Upper lobe of left lung (tissue), 4 donors: Measurements from ENCODE around the gene UBASH3B.

Experiments
- CTCF ChIP-seq, 6 experiments: fragments of 450-650 bp in 4 of 6; fragments of 200-600 bp in 2 of 6; sonication (generic) in 2 of 6; IDR thresholded peaks; one replicate each; pipeline ENCODE4 v1.5.1; 2016 to 2019; ENCODE audit warnings: antibody characterized with exemption in 6 of 6
- POLR2A ChIP-seq, 4 donors: fragments of 450-650 bp; IDR thresholded peaks; one replicate each; pipeline ENCODE4 v1.5.1; 2016 to 2017; ENCODE audit warnings: antibody characterized with exemption in 4 of 4, mild to moderate bottlenecking in 2 of 4
- POLR2AphosphoS5 ChIP-seq, 2 donors: sonication (generic); formaldehyde crosslinking; IDR thresholded peaks; one replicate each; pipeline ENCODE4 v1.5.1; 2017; ENCODE audit warnings: antibody characterized with exemption in 2 of 2

- no peak for TF ChIP-seq CTCF (IDR thresholded peaks at IDR 0.05)
- peak in 1 of 4 donors; percentile 37 for TF ChIP-seq POLR2A (IDR thresholded peaks at IDR 0.05)
- TF ChIP-seq POLR2AphosphoS5 (IDR thresholded peaks at IDR 0.05) = no peak
Observed at GRCh38 chr11:122746050-122746478, 90.5 kb downstream of the UBASH3B start.
